Measurements from ENCODE around the gene ACP3. TPM values are rescaled to one million over a fixed set of nuclear protein-coding genes. Genes with fewer than 3 reads are reported as not detected.

Gene ACP3
- total and polyA plus RNA-seq, 2 of the 13 experiments (the other 11 are each of a cell fraction or from before 2014, with no cell fraction given), result not detected

- TF ChIP-seq SCMH1 (CRISPR knock-in tag; IDR thresholded peaks at IDR 0.05; ENCODE audit: borderline replicate concordance), result no peak
- TF ChIP-seq RBAK (CRISPR knock-in tag; IDR thresholded peaks at IDR 0.05), result no peak
- TF ChIP-seq ZNF564 (CRISPR knock-in tag; IDR thresholded peaks at IDR 0.05), result no peak
- no peak for TF ChIP-seq EZH2 (conservative IDR thresholded peaks at IDR 0.05; ENCODE audit: low read depth, low read length)
- no peak for TF ChIP-seq ZNF44 (CRISPR knock-in tag; IDR thresholded peaks at IDR 0.05)
- TF ChIP-seq HMGXB3 (CRISPR knock-in tag; IDR thresholded peaks at IDR 0.05; ENCODE audit: borderline replicate concordance), result no peak
These were observed 44.2 kb upstream of the ACP3 start (continued) for GRCh38 chr3:132273036-132273435.

- H3K9me3 ChIP-seq (ENCODE audit: low read length), result peaks cover 6% of the 10 kb centered on the region; the same call in 1 of the 2 replicates
- no peak overlapping the region for H3K4me2 ChIP-seq (ENCODE audit: low read depth, low read length)
- H3K4me1 ChIP-seq (ENCODE audit: insufficient read depth, low read length), result no peaks in the 10 kb centered on the region
- H3K9ac ChIP-seq (ENCODE audit: insufficient read depth, low read depth, low read length), result no peak overlapping the region
- 8% methylated on average over 4 of the region's 5 CpGs for WGBS (ENCODE audit: low lambda C conversion rate)
- CTCF ChIA-PET (ENCODE audit: low intra/inter-chr PET ratio, low total read pairs), result no interaction called here
- no peak overlapping the region for H3K4me3 ChIP-seq (replicated peaks in 1 of 3; ENCODE audit: insufficient read depth in 1 of 3, low read depth in 2 of 3, low read length in 3 of 3)
- in situ Hi-C loops (cut with HindIII; ENCODE audit: extremely low pct_ligation_motif_present, low pct_unique_long_range_greater_than_20kb), result no loop called here
- H3K79me2 ChIP-seq (ENCODE audit: insufficient read depth, low read length), result no peaks in the 10 kb centered on the region
- ATAC-seq (no peak), DNase-seq (ENCODE audit: low spot score) (no peak), FAIRE-seq (no peak)
- H3K27me3 ChIP-seq (ENCODE audit: control insufficient read depth in 1 of 2, insufficient read depth in 2 of 2, low read length in 2 of 2), result peaks cover 0 to 3% of the 10 kb centered on the region in 2 experiments; a peak in 1 of 5 replicates
- BruUV-seq (replicated peaks), result no TSS peak
- intact Hi-C loops (cut with micrococcal nuclease; ENCODE audit: unreplicated experiment), result no loop called here
- H4K20me1 ChIP-seq (ENCODE audit: insufficient read depth, low read length), result no peaks in the 10 kb centered on the region
- no peaks in the 10 kb centered on the region for H3K36me3 ChIP-seq (replicated peaks in 1 of 2; ENCODE audit: control insufficient read depth in 1 of 2, insufficient read depth in 2 of 2, low read length in 2 of 2)
- no peak overlapping the region for H2AFZ ChIP-seq (ENCODE audit: low read length)
- POLR2A ChIA-PET, result no interaction called here
- H3K27ac ChIP-seq (ENCODE audit: extremely low read length, insufficient read depth, low read length), result no peak overlapping the region
- no peak for TF ChIP-seq MAFF (IDR thresholded peaks at IDR 0.05; ENCODE audit: low read depth, low read length)
- TF ChIP-seq ZNF558 (CRISPR knock-in tag; IDR thresholded peaks at IDR 0.05; ENCODE audit: borderline replicate concordance), result no peak
- no peak for TF ChIP-seq ZNF773 (CRISPR knock-in tag; IDR thresholded peaks at IDR 0.05; ENCODE audit: borderline replicate concordance)
- TF ChIP-seq RBM22 (optimal IDR thresholded peaks at IDR 0.05; ENCODE audit: low read length), result no peak
- no peak for TF ChIP-seq ZBTB4 (CRISPR knock-in tag; IDR thresholded peaks at IDR 0.05; ENCODE audit: borderline replicate concordance)
- no peak for TF ChIP-seq AHR (CRISPR knock-in tag; IDR thresholded peaks at IDR 0.05)
- no peak for TF ChIP-seq ELF3 (CRISPR knock-in tag; IDR thresholded peaks at IDR 0.05)
- TF ChIP-seq ZSCAN20 (CRISPR knock-in tag; IDR thresholded peaks at IDR 0.05; ENCODE audit: borderline replicate concordance), result no peak
- no peak for TF ChIP-seq TAF1 (CRISPR knock-in tag; IDR thresholded peaks at IDR 0.05)
- TF ChIP-seq RNF2 (conservative IDR thresholded peaks at IDR 0.05; ENCODE audit: low read depth), result no peak
These were observed 40.8 kb upstream of the ACP3 start for GRCh38 chr3:132276228-132276906.

Data from HepG2 (cell line).